Common myeloid progenitor, CD34-positive (primary cell): ENCODE data around the gene TACC2.

Experiments used
- CTCF ChIA-PET: fragments of 350-600 bp; sonication (Branson Sonifier 250); formaldehyde crosslinking; loops from one replicate; lab custom pipeline; 2021; ENCODE audit warnings: antibody characterized with exemption; lab: Charles Lee
- POLR2A ChIA-PET: fragments of 350-600 bp; sonication (Branson Sonifier 250); formaldehyde crosslinking; loops from one replicate; lab custom pipeline; 2021; ENCODE audit warnings: antibody characterized with exemption; lab: Charles Lee
- DNase-seq, 3 donors: peaks; one replicate each; pipeline versions ENCODE4 v3.0.0 to v3.0.0-alpha.2; 2013
- H3K27ac ChIP-seq, 2 experiments: 1 replicate in 1 of 2; 2 replicates in 1 of 2; pipeline ENCODE4 v1.7.0; 2013; ENCODE audit warnings: inconsistent platforms in 2 of 2, low read length in 2 of 2, mild to moderate bottlenecking in 2 of 2, low read depth in 1 of 2, moderate library complexity in 1 of 2; ENCODE audit not compliant: severe bottlenecking in 2 of 2, insufficient read depth in 1 of 2, poor library complexity in 1 of 2
- H3K27me3 ChIP-seq, 5 experiments: replicated peaks in 2 of 5; 1 replicate in 3 of 5; 2 replicates in 2 of 5; pipeline versions ENCODE4 v1.6.1 to v1.7.0; 2013; ENCODE audit warnings: low read length in 4 of 5, mild to moderate bottlenecking in 2 of 5, moderate library complexity in 2 of 5, inconsistent platforms in 1 of 5; ENCODE audit not compliant: insufficient read depth in 5 of 5, control insufficient read depth in 4 of 5
- H3K36me3 ChIP-seq, 4 experiments: 1 replicate in 2 of 4; 2 replicates in 2 of 4; pipeline versions ENCODE4 v1.6.1 to v1.7.0; 2013; ENCODE audit warnings: low read length in 3 of 4, control low read depth in 1 of 4, mild to moderate bottlenecking in 1 of 4; ENCODE audit not compliant: control insufficient read depth in 4 of 4, insufficient read depth in 4 of 4
- H3K4me1 ChIP-seq, 4 experiments: 1 replicate in 3 of 4; 2 replicates in 1 of 4; pipeline versions ENCODE4 v1.6.1 to v1.7.1; 2013; ENCODE audit warnings: low read length in 3 of 4, mild to moderate bottlenecking in 3 of 4, control low read depth in 1 of 4, inconsistent platforms in 1 of 4, moderate library complexity in 1 of 4; ENCODE audit not compliant: control insufficient read depth in 4 of 4, insufficient read depth in 4 of 4; ENCODE audit errors: control extremely low read depth in 1 of 4
- H3K4me3 ChIP-seq, 7 experiments: 1 replicate in 4 of 7; 2 replicates in 3 of 7; pipeline versions ENCODE4 v1.5.1 to v1.7.0; 2013; ENCODE audit warnings: mild to moderate bottlenecking in 7 of 7, low read length in 6 of 7, moderate library complexity in 6 of 7, inconsistent platforms in 2 of 7, low read depth in 2 of 7, control low read depth in 1 of 7; ENCODE audit not compliant: insufficient read depth in 4 of 7, control insufficient read depth in 1 of 7; ENCODE audit errors: extremely low read depth in 1 of 7
- H3K9me3 ChIP-seq, 5 experiments: 1 replicate in 4 of 5; 2 replicates in 1 of 5; pipeline versions ENCODE4 v1.6.1 to v1.7.1; 2013; ENCODE audit warnings: low read length in 4 of 5, mild to moderate bottlenecking in 2 of 5, inconsistent platforms in 1 of 5, low read depth in 1 of 5, moderate library complexity in 1 of 5; ENCODE audit not compliant: control insufficient read depth in 4 of 5, insufficient read depth in 2 of 5; ENCODE audit errors: control extremely low read depth in 1 of 5
- WGBS: methylation state at CpG from one replicate; pipeline ENCODE4 v1.1.5; 2013; ENCODE audit not compliant: insufficient coverage; 5-methylcytosine and 5-hydroxymethylcytosine counted together

Gene TACC2

GRCh38 chr10:122018491-122018890 lies 29.5 kb downstream of the TACC2 start:
- ChIA-PET POLR2A (no interaction called here), CTCF (no interaction called here)
- Histone ChIP-seq H3K27ac (no peak overlapping the region), H3K9me3 (no peaks in the 10 kb centered on the region), H3K4me3 (no peak overlapping the region), H3K36me3 (no peaks in the 10 kb centered on the region), H3K27me3 (peaks cover 0 to 26% (median 13%) of the 10 kb centered on the region in 5 experiments), H3K4me1 (no peaks in the 10 kb centered on the region)
- DNase-seq, result no peak
- 72% methylated on average over 7 of the region's 7 CpGs for WGBS

DNA sequence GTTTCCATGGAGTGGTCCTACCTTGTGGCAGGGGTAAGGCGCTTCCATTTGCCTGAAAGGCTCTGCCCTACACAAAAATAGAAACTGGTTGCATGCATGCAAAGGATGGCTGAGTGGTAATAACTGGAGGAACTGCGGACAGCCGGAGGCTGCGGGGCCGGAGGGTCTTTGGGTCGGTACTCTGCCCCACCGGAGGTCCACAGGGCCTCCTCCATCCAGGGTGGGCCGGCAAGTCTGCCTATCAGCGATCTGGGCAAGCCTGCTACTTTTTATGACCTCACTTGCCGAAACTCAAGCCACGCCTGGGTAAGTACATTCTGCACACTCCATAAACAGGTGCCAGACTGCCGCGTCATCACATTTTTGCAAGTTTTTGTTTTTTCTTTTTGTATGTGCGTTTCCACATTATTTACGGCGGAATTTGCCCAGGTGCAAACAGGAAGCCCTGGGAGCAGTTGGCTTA lies 30.0 kb downstream of the TACC2 start:
- POLR2A ChIA-PET, result no interaction called here
- peaks cover 0 to 26% (median 13%) of the 10 kb centered on the region in 5 experiments for H3K27me3 ChIP-seq

DNA sequence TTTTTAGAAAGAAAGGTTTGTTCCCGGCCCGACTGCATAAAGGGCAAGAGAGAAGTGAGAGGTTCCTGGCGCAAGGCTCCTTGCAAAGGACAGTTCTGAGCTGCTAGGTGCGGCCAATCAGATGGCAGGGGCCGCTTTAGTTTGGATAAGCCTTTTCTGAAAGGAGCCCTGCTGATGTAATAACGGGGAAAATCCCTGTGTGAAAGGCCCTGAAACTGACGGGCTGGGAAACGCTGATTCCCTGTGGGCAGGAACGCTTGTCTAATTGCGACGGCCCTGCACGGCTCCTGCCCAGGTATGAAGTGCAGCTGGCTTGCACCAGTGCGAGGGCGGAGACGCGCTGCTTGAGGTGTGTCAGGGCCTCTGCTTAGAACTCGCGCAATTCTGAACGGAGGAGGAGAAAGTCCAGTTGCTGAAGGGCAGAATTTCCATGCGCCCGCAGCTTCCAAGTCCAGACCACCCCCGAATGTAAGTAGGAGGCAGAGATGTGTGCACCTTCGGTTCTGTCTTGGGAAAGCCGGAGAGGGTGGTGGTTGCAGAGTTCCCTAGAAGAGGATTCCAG lies 30.5 kb downstream of the TACC2 start:
- CTCF ChIA-PET, result no interaction called here
- POLR2A ChIA-PET, result no interaction called here
- no peak overlapping the region for H3K27ac ChIP-seq
- H3K36me3 ChIP-seq, result no peaks in the 10 kb centered on the region
- peaks cover 0 to 26% (median 13%) of the 10 kb centered on the region in 5 experiments for H3K27me3 ChIP-seq
- H3K4me3 ChIP-seq, result no peak overlapping the region
- H3K4me1 ChIP-seq, result no peaks in the 10 kb centered on the region
- no peak for DNase-seq
- 71% methylated on average over 22 of the region's 24 CpGs for WGBS
- no peaks in the 10 kb centered on the region for H3K9me3 ChIP-seq

More for the DNA sequence above, 30.0 kb downstream of the TACC2 start:
- DNase-seq, result no peak
- CTCF ChIA-PET, result no interaction called here
- Histone ChIP-seq H3K4me3 (no peak overlapping the region), H3K27ac (no peak overlapping the region), H3K36me3 (no peaks in the 10 kb centered on the region), H3K9me3 (no peaks in the 10 kb centered on the region), H3K4me1 (no peaks in the 10 kb centered on the region)
- WGBS, result 95% methylated on average over 14 of the region's 16 CpGs

GRCh38 chr10:122020226-122020625 lies 31.3 kb downstream of the TACC2 start:
- CTCF ChIA-PET, result no interaction called here
- H3K4me3 ChIP-seq, result no peak overlapping the region

DNA sequence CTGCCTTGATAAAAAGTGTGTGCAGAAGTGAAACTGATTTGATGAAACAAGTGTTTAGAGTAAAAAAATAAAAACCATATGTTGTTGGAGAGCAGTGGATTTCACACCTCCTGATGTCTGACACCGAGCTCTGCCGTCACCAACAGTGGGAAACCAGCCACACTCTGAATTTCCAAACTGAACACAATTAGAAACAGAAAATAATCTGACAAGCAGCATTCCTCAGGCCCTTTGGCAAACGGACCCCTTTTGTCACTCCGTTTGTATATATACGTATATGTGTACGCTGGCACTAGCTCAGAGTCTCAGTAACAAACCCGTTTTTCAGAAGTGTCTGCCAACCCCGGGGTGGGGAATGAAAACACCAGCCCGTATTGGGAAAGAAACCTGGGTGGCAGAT lies 32.4 kb downstream of the TACC2 start:
- WGBS, result 93% methylated on average over 9 of the region's 9 CpGs
- peaks cover 0 to 26% (median 13%) of the 10 kb centered on the region in 5 experiments for H3K27me3 ChIP-seq
- no peaks in the 10 kb centered on the region for H3K36me3 ChIP-seq
- H3K9me3 ChIP-seq, result no peaks in the 10 kb centered on the region
- DNase-seq, result no peak
- no peak overlapping the region for H3K4me3 ChIP-seq
- ChIA-PET POLR2A (no interaction called here), CTCF (no interaction called here)
- H3K4me1 ChIP-seq, result no peaks in the 10 kb centered on the region
- H3K27ac ChIP-seq, result no peak overlapping the region

More at GRCh38 chr10:122020226-122020625, 31.3 kb downstream of the TACC2 start:
- Histone ChIP-seq H3K9me3 (no peaks in the 10 kb centered on the region), H3K27me3 (peaks cover 0 to 26% (median 13%) of the 10 kb centered on the region in 5 experiments), H3K27ac (no peak overlapping the region), H3K36me3 (no peaks in the 10 kb centered on the region), H3K4me1 (no peaks in the 10 kb centered on the region)
- WGBS, result 94% methylated on average over 6 of the region's 6 CpGs
- POLR2A ChIA-PET, result no interaction called here
- no peak for DNase-seq

DNA sequence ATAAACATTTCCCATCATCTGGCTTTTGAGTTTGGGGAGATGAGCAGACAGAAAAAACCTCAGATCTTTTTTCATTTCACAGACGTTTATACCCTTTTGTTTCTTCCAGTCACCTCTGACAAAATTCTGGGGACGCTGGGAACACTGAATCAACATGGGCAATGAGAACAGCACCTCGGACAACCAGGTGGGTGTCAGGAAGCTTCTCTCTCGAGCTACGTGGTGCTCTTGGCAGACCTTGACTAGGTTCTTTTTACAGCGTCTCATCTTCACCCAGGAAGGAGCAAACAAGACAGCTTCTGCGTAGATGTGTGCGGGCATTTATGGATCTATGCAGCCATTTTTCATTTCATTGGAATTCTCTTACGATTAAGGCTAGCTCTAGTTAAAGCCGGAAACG lies 32.9 kb downstream of the TACC2 start:
- CTCF ChIA-PET, result no interaction called here
- POLR2A ChIA-PET, result no interaction called here
- no peak overlapping the region for H3K4me3 ChIP-seq
- no peak for DNase-seq
- H3K9me3 ChIP-seq, result no peaks in the 10 kb centered on the region
- no peak overlapping the region for H3K27ac ChIP-seq
- WGBS, result 86% methylated on average over 8 of the region's 11 CpGs
- no peaks in the 10 kb centered on the region for H3K4me1 ChIP-seq
- peaks cover 0 to 23% (median 13%) of the 10 kb centered on the region in 5 experiments for H3K27me3 ChIP-seq
- no peaks in the 10 kb centered on the region for H3K36me3 ChIP-seq

DNA sequence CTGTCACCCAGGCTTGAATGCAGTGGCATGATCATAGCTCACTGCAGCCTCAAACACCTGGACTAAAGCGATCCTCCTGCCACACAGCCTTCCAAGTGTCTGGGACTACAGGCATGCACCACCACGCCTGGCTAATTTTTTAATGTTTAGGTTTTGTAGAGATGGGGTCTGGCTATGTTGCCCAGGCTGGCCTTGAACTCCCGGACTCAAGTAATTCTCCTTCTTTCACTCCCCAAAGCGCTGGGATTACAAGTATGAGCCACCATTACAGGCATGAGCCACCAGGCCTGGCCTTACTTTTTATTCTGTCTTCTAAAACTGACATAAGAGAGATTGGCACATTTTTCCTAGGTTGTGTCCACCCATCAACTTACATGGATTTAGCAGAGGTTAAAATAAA lies 33.3 kb downstream of the TACC2 start:
- ChIA-PET CTCF (no interaction called here), POLR2A (no interaction called here)
- no peaks in the 10 kb centered on the region for H3K9me3 ChIP-seq
- H3K4me3 ChIP-seq, result no peak overlapping the region
- no peak for DNase-seq
- 100% methylated on average over 1 of the region's 4 CpGs for WGBS
- H3K27me3 ChIP-seq, result peaks cover 0 to 22% (median 13%) of the 10 kb centered on the region in 5 experiments
- no peak overlapping the region for H3K27ac ChIP-seq
- H3K4me1 ChIP-seq, result no peaks in the 10 kb centered on the region
- no peaks in the 10 kb centered on the region for H3K36me3 ChIP-seq
